ENCODE results near the gene THAP7.

THAP7 gene

DNA sequence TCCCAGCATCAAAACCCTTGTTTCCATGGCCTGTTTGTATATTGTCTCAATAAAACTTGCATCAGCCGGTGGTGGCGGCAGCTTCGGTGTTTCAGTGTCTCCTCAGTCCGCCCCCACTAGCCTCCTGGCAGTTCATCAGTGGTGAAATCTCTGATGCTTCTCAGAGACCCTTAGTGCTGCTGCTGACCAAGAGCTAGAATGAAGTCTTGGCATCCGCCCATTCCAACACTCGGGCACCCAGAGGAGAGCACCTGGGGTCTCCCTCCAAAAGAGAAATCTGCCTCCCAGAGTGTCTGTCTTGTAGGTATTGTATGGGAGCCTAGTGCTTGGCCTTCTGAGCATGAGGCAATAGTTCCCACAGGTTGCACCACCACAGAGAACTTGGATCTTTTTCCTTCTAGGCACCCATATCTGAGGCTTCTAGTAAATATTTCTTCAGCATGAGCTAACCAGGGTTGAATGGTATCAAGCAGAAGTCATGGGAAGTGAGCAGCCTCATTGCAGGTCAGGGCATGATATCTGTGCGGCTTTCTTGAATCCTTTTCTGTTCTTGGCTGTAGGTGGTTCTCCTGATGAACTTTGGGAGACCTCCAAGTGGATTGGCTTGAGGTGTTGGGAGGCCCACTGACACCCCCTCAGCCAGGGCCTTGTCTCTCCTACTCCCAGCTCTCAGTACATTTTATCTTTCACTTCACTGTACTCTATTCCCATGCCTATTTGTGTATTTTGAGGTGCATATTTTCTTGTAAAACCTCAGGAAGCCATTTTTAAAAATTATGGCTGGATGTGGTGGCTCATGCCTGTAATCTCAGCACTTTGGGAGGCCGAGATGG lies 48.0 kb downstream of the THAP7 start:
- H3K4me3 ChIP-seq (ENCODE audit: low read length), result no peak overlapping the region
- TF ChIP-seq, protein P1, sequence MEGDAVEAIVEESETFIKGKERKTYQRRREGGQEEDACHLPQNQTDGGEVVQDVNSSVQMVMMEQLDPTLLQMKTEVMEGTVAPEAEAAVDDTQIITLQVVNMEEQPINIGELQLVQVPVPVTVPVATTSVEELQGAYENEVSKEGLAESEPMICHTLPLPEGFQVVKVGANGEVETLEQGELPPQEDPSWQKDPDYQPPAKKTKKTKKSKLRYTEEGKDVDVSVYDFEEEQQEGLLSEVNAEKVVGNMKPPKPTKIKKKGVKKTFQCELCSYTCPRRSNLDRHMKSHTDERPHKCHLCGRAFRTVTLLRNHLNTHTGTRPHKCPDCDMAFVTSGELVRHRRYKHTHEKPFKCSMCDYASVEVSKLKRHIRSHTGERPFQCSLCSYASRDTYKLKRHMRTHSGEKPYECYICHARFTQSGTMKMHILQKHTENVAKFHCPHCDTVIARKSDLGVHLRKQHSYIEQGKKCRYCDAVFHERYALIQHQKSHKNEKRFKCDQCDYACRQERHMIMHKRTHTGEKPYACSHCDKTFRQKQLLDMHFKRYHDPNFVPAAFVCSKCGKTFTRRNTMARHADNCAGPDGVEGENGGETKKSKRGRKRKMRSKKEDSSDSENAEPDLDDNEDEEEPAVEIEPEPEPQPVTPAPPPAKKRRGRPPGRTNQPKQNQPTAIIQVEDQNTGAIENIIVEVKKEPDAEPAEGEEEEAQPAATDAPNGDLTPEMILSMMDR (conservative IDR thresholded peaks at IDR 0.05; ENCODE audit: low read depth, low read length), result no peak
- DNase-seq (ENCODE audit: low read depth), result no peak

DNA sequence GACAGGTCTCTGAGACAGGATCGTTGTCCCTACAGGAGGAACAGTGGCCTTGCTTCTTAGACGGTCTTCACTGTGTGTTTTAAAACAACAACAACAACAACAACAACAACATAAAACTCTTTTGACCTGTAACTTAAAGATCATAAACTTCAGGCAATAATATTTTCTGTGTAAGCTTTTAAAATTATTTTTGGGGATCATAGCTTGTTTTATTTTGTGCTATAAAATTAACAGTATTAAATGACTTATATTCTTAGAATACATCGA lies 48.6 kb downstream of the THAP7 start:
- TF ChIP-seq, protein P1 (conservative IDR thresholded peaks at IDR 0.05; ENCODE audit: low read depth, low read length), result no peak
- DNase-seq (ENCODE audit: low read depth), result no peak

DNA sequence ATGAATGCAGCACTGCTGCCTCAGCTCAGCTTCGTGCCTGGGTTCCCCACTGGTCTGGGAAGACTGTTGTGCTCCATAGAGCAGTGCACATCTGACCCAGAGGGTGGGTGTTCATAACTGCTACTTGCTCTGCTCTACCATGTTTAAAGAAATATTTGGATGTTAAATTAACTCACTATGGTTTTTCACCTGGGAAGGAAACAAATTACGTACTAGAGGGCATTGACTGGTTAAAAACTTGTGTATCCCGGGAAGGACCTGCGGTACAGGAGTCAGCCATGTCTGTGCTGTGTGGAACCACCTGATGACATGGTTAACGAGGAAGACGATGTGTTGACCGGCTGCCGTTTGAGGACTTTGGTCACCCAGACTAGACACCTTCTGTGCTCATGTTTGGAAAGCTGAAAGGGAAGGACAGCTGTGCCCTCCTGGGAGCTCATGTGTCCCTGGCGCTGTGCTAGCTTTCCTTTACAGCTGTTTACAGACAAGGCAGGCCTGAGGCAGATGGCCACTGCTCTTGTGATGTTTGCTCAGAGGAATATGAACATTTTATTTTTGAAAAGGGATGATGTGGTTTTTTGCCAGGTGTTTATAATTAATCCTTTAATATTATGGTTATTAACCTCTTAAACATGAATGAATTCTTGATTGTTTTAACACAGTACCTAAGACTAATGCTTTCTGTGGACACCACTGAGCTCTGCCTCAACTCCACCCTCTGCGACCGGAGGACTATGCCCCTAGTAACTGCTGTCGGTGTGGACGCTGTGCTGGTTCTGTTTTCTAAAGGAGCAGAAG lies 49.2 kb downstream of the THAP7 start:
- DNase-seq (ENCODE audit: low read depth), result no peak

More for the DNA sequence above, 48.6 kb downstream of the THAP7 start:
- no peak overlapping the region for H3K4me3 ChIP-seq (ENCODE audit: low read length)

DNA sequence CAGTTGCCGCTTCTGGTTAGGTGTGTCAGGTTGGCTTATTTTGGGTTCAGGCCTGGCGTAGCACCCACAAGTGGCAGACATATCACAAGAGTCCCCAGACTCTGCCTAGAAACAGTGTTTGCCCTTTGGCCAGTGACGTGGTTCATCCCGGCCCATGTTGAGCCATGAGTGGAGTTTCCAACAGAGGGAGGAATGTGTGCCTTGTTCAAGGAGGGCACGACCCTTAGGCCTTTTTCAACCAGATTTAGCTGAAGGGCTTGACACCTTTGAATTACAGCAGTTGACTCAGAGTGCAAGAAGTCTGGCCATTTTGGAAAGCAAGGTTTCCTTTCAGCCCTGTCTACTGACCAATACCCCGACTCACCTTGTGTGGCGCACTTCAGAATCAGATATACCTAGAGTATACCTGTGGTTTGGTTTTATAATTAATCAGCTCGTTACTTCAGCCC lies 50.0 kb downstream of the THAP7 start:
- H3K4me3 ChIP-seq (ENCODE audit: low read length), result no peak overlapping the region
- TF ChIP-seq, protein P1 (conservative IDR thresholded peaks at IDR 0.05; ENCODE audit: low read depth, low read length), result no peak
- DNase-seq (ENCODE audit: low read depth), result no peak

More for the DNA sequence above, 49.2 kb downstream of the THAP7 start:
- TF ChIP-seq, protein P1 (conservative IDR thresholded peaks at IDR 0.05; ENCODE audit: low read depth, low read length), result no peak
- H3K4me3 ChIP-seq (ENCODE audit: low read length), result no peak overlapping the region

DNA sequence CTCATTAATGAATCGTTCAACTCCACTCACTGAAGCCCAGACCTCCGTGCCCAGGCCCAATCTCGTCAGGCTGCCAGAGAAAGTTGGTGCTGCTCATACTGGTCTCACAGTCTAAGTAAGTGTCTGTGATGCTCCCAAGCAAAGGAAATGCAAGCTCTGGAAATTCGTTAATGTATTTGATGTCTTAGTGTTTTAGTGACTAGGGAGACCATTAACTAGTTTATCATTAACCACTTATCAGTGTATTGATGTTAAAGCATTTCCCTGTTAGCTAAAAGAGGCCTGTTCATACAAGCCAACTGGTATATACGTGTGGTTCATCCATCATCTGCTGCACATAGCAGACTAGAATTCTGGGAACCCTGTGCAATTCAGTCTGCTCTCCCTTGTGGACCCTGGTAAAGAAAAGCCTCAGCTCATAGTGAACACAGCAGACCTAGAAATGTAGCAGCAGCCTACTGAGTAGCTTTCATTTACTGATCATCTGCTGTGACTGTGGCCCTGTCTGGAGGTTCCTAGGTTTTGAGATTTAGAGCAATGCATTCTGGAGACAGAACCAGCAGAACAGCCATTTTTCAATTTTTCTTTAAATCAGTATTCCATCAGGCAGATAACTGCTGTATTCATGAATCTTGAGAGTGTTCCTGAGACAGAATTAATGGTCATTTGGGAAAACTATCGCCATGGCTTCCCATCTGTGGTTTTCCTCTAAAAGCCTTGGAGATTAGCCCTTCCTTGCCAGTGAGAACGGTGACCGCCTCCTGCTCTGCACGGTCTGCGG lies 50.6 kb downstream of the THAP7 start:
- no peak overlapping the region for H3K4me3 ChIP-seq (ENCODE audit: low read length)
- TF ChIP-seq, protein P1 (conservative IDR thresholded peaks at IDR 0.05; ENCODE audit: low read depth, low read length), result no peak
- no peak for DNase-seq (ENCODE audit: low read depth)

DNA sequence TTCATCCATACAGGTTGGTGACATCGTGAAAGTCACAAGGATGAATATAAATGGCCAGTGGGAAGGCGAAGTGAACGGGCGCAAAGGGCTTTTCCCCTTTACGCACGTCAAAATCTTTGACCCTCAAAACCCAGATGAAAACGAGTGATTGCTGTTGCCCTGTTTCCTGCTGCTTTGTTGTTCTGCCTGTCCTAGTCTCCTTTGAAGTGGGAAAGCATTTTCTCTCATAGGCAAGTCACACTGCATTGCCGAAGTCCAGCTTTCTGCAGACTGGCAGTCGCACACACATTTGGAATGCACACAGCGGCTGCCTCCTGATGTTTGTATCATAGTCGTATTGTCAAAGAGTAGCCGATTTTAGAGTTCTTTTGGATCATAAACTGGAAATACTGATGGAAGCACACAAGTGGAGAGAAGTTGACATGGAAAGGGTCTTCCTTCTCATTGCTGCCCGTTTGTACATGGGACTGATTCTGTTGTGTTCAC lies 52.2 kb downstream of the THAP7 start:
- DNase-seq (ENCODE audit: low read depth), result no peak
- no peak overlapping the region for H3K4me3 ChIP-seq (ENCODE audit: low read length)
- TF ChIP-seq, protein P1 (conservative IDR thresholded peaks at IDR 0.05; ENCODE audit: low read depth, low read length), result no peak
